ENCODE results near the gene SAMD4A. TPM values are rescaled to one million over a fixed set of nuclear protein-coding genes. Genes with fewer than 3 reads are reported as not detected.

The SAMD4A gene
- total RNA-seq, 1 donor from 2014 or later: 8.2 TPM

- FAIRE-seq: no peak
Observed at GRCh38 chr14:54627540-54628363, 60.8 kb downstream of the SAMD4A start.

DNA sequence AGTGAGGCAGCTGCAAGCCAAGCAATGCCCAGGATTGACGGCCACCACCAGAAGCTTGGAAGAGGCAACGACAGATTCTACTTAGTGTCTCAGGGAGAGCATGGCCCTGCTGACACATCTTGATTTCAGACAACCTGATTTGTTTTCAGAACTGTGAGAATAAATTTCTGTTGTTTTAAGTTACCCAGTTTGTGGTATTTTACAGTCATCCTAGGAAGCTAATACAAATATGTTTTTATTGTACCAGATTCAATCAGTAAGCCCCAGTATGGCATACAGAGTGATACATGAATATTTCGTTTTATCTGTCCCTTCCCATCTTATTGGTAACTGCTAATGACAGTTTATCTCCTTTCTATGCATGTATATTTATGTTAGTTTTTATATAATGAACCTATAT, 62.3 kb downstream of the SAMD4A start:
- DNase-seq (ENCODE audit: low spot score in 2 of 2) (no peak), FAIRE-seq (no peak)

More at GRCh38 chr14:54627540-54628363, 60.8 kb downstream of the SAMD4A start:
- DNase-seq (ENCODE audit: low spot score in 2 of 2): peak; percentile 22 to 44

- FAIRE-seq (no peak), DNase-seq (ENCODE audit: low spot score in 2 of 2) (no peak)
Observed at GRCh38 chr14:54629635-54630360, 62.9 kb downstream of the SAMD4A start.

- FAIRE-seq (no peak), DNase-seq (ENCODE audit: low spot score in 2 of 2) (no peak)
Observed at GRCh38 chr14:54631016-54631415, 64.1 kb downstream of the SAMD4A start.

GRCh38 chr14:54632452-54632851, 65.5 kb downstream of the SAMD4A start:
- DNase-seq (ENCODE audit: low spot score in 2 of 2) (no peak), FAIRE-seq (no peak)

DNA sequence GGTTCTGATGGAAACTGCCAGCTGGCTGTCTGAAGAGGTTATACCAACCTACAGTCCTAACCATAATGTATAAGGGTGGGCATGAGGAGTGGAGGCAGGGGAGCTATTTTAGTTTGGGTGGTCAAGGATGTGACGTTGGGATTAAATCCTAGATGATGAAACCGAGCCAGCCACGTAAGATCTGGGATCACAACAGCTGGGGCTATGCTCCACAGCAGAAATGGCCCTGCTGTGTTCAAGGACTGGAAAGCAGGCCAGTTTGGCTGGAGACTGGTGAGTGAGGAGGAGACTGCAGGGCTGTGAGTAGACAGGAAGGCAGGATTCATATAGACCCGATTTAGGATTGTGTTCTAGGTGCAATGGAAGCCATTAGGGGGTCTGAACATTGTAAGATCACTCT, 66.1 kb downstream of the SAMD4A start:
- DNase-seq (ENCODE audit: low spot score in 2 of 2) (no peak), FAIRE-seq (no peak)

- FAIRE-seq (no peak), DNase-seq (ENCODE audit: low spot score in 2 of 2) (no peak)
Observed at GRCh38 chr14:54637270-54638134, 70.6 kb downstream of the SAMD4A start.

- FAIRE-seq (no peak), DNase-seq (ENCODE audit: low spot score in 2 of 2) (no peak)
Observed at GRCh38 chr14:54638135-54638446, 71.2 kb downstream of the SAMD4A start.

DNA sequence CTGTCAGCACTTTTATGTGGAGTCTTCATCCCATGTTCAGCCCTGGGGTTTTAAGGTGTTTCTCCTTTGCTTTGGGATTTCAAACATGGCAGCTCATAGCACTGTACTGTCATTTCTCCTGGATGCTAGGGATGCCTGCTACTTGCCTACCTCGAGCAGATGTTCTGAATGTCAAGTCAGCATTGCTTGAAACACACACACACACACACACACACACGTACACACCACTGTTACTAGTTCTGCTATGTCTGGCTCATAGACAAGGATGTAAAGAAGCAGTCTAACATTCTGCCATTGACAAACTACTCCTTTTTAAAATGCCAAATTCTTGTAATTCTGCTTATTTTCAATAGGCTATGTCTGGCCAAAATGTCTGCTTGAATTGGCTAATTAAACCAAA, 72.7 kb downstream of the SAMD4A start:
- FAIRE-seq (no peak), DNase-seq (ENCODE audit: low spot score in 2 of 2) (no peak)

- DNase-seq (ENCODE audit: low spot score in 2 of 2) (no peak), FAIRE-seq (no peak)
Observed at GRCh38 chr14:54640506-54640905, 73.6 kb downstream of the SAMD4A start.

- FAIRE-seq (no peak), DNase-seq (ENCODE audit: low spot score in 2 of 2) (no peak)
Observed at GRCh38 chr14:54642121-54642520, 75.2 kb downstream of the SAMD4A start.

- FAIRE-seq: no peak
Observed at GRCh38 chr14:54642801-54643695, 76.1 kb downstream of the SAMD4A start.

GRCh38 chr14:54643696-54644176, 76.8 kb downstream of the SAMD4A start:
- no peak for FAIRE-seq
- no peak for DNase-seq (ENCODE audit: low spot score in 2 of 2)

More at GRCh38 chr14:54642801-54643695, 76.1 kb downstream of the SAMD4A start:
- DNase-seq (ENCODE audit: low spot score in 2 of 2): no peak

DNA sequence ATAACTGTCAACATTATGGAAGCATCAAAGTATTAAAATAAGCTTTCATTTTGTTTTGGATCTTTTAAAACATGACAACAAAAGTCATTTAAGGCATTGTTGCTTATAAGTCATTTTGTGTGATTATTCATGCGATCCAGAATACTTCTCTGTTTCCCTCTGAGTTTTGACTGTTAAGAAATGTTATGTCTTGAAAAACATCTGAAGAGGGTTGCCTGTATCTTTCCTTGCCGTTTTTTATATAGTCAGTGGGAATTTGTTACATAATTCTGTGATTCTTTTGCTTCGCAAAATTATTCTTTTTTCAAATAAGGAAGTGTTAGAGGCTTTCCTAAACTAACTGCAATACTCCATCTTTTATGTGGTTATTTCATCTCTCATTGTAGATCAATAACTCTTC, 78.7 kb downstream of the SAMD4A start:
- no peak for FAIRE-seq
- no peak for DNase-seq (ENCODE audit: low spot score in 2 of 2)

- DNase-seq (ENCODE audit: low spot score in 2 of 2): no peak
- FAIRE-seq: no peak
Observed at GRCh38 chr14:54646626-54647025, 79.7 kb downstream of the SAMD4A start.

DNA sequence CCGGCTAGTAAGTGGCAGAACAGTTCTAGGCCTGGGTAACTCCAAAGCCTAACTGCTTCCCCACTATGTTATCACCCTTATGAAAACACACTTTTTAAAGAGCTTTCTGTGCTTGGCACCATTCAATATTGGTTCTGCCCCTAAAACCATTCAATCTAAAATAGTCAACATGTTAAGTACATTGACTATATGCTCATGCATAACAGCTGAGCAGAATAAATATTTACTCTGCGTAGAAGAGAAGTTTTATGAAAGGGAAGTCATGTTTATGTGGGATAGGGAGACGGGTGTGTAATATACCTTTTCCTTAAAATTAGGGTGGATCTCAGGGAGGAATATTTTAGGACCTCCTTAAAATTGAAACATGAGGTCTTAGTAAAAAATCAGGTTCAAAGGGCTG, 80.5 kb downstream of the SAMD4A start:
- DNase-seq (ENCODE audit: low spot score in 2 of 2): no peak
- FAIRE-seq: no peak

GRCh38 chr14:54649056-54649455, 82.1 kb downstream of the SAMD4A start:
- DNase-seq (ENCODE audit: low spot score in 2 of 2) (no peak), FAIRE-seq (no peak)

DNA sequence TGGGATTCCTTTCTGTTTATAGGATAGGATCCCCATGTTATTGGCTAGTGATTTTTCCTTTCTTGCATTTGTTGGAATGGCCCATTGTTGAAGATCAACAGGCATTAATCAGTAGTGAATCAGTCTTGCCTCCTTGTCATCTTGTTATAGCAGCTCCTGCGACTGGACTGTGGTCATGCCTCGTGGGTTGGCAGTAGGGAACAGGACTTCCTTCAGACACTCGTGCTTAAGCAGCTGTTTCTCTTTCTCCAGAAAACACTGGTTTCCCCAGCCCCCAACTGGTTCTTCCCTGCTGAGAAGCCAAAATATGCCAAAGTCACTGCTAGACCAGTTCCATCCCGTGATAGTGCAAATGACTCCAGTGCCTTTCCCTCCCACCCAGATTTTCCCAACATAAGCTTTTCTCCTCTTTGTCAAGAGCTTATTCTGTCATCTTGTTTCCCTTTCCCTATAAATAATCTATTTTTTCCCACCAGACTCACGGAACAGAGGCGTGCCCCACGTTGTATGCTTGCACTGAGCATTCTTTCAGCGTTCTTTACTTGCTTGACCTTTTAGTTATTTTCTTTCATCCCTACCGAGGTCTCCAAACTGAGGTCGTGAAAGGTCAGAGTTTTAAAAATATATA, 83.5 kb downstream of the SAMD4A start:
- DNase-seq (ENCODE audit: low spot score in 2 of 2) (no peak), FAIRE-seq (no peak)

- FAIRE-seq: no peak
- DNase-seq (ENCODE audit: low spot score in 2 of 2): no peak
Observed at GRCh38 chr14:54650959-54651351, 84.0 kb downstream of the SAMD4A start.

All from frontal cortex (tissue), 4 donors.